Activated effector memory CD4-positive, alpha-beta T cell treated with Interleukin-2 at 50 U/mL for 16 hours (primary cell): ENCODE results near the gene C1QTNF12.
A peak's percentile ranks its signal among the peaks of the same experiment; 100 is the strongest.

ENCODE experiments used
- DNase-seq: peaks from one replicate; pipeline ENCODE4 v3.0.0-alpha.2; 2020

Gene C1QTNF12

GRCh38 chr1:1281533-1282321 is 35.2 kb upstream of the C1QTNF12 start:
- DNase-seq = no peak

- no peak for DNase-seq
Observed at GRCh38 chr1:1280782-1281481, 34.4 kb upstream of the C1QTNF12 start.

DNA sequence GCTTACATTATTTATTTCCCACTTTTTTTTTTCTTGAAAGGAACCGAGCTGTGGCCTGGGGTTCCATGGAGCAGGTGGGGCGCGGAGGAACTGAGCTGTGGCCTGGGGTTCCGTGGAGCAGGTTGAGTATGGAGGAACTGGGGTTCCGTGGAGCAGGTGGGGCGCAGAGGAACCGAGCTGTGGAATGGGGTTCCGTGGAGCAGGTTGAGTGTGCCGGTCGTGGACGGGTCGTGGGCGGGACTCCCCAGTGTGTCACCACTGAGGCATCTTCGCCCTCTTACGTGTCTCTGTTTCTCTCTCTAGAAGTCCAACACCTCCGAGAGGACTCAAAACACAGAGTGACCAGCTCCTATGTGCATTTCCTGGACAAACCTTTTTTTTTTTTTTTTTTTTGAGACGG is 32.5 kb upstream of the C1QTNF12 start:
- DNase-seq = no peak

DNA sequence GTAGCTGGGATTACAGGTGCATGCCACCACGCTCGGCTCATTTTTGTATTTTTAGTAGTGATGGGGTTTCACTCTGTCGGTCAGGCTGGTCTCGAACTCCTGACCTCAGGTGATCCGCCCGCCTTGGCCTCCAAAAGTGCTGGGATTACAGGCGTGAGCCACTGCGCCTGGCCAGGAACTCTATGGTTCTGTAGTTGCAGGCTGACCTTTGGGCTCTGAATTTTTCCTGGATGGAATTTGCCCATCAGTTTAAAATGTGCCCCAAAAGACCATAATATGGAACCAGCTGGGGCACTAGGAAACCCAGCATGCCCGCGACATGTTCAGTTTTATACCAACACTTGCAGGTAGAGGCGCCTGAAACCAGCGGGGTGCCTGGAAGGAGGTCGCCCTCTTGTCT is 32.1 kb upstream of the C1QTNF12 start:
- DNase-seq = no peak

- no peak for DNase-seq
Observed at GRCh38 chr1:1275836-1276235, 29.3 kb upstream of the C1QTNF12 start.

DNA sequence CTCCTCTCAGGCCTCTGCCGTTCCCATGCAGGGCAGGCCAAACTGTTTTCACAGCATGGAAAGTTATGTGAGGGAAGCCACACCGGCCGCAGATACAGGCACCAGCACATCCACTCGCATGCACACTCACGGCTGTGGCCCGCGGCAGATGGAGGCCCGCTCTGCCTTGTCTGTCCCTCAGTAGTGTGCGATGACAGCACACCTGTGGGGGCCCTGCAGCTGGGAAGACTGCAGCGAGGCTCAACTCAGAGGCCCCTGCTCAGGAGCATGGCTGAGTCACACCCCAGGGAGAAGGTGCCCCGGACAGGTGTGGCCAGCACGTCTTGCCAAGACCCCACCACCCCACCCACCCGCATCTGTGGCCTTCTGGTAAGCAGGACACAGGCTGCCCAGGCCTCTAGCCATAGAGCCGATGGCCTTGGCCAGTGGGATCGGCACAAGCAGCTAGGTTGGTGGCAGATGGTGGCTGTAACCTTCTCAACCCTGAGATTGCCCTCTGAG is 28.5 kb upstream of the C1QTNF12 start:
- no peak for DNase-seq

- no peak for DNase-seq
Observed at GRCh38 chr1:1274299-1274930, 27.9 kb upstream of the C1QTNF12 start.

DNA sequence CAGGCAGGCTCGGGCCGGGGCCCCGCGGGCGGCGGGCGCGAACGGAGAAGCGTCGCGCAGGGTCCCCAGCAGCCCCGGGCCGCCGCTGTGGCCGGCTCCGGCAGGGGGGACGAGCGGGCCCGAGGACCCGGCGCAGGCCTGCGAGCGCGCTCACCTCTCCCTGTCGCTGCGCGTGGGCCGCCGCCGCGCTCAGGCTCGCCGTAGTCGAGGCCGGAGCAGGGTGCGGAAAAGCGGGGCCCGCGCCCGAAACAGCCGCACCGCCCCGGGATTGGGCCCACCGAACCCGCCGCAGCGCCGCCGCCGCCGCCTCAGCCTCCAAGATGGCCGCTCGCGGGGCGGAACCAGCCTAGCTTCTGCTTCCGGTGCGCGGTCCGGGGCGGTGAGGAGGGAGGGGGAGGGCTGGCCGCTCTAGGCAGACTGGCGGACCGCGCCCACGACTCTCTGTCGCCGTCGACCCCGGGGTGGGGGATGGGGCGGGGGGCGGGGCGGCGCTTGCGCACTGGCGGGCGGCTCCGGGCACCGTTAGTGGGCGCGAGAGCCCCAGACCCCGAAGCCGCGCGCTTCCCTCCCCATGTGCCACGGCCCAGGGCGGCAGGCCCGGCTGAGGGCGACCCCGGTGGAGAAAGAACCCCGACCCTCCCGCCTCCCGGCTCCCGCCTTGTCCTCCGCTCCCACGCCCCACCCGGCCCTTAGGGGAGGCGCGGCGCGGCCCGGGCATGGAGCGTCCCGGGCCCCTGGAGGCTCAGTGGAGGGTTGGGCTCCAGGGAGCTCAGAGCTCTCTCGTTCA is 27.2 kb upstream of the C1QTNF12 start, which contains the start of gene UBE2J2:
Gene UBE2J2, minus strand, starts transcription at position 343 of the 787 bp plus-strand sequence. CDS start 5,862 bp downstream, outside the sequence.
- peak; percentile 88 for DNase-seq

DNA sequence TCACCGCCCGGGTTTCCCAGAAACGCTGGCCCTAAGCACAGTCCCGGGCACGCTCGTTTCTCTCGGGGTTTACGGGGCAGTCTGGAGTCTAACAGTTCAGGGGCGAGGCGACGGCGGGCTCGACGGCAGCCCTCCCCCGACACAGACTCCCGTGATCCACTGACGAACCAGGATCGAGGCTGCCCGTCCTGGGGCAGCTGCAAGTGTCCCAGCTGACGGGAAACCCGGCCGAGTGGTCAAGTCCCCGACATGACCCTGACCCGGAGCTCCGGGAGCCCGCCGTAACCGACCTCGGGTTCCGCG is 26.6 kb upstream of the C1QTNF12 start:
- DNase-seq = no peak

DNA sequence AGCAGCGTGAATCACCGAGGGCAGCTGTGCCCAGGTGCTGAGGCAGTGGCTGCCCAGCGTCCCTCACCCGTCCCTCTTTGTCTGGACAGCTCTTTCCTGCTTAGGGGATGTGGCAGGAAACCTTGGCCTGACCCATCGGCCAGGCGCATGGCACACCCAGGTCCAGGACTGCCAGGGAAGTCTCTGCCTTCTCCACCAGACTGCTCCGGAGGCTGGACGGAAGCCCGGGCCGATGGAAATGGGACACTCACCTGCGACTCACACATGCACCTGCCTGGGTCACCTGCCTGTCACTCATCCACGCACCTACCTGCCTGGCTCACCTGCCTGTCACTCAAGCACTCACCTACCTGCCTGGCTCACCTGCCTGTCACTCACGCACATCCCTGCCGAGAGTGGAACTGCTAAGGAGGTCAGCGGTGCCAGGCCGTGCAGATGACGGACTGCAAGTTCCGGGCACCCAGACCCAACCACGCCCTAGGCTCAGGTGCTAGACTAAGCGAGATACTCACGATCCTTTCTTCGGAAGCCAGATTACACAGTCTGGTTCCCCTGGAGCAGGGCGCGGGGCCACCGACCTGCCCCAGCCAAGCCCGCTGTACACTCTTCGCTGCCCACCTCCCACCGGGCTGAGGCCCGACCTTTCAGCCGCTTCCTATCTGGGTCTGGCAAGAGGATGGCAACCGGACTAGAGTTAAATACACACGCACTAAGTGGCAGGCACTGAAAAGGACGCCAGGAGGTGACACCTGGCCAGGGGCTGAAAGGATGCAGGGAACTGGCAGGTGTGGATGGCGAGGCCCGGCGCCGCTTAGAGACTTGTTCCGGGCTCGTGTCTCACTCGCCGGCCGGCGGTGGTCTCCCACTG is 26.1 kb upstream of the C1QTNF12 start:
- no peak for DNase-seq

DNA sequence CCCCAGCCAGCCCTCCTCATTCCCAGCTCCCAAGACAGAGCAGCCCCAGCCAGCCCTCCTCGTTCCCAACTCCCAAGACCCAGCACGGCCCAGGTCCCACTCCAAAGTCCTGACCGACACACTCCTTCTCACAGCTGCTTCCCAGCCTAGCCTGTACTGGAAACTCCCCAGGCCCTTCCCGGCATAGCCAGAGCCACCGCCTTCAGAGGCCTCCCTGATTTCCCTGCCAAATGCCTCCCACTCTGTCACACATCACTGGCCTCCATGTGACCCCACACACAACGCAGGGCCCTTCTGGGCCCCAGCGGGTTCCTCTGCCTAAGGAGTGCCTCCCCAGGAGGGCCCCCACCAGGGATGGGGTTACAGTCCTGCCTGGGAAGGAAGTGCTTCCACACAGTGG is 24.3 kb upstream of the C1QTNF12 start:
- no peak for DNase-seq

- no peak for DNase-seq
Observed at GRCh38 chr1:1268284-1268682, 21.8 kb upstream of the C1QTNF12 start.

GRCh38 chr1:1267488-1268283 is 21.2 kb upstream of the C1QTNF12 start:
- no peak for DNase-seq

GRCh38 chr1:1264868-1265272 is 18.3 kb upstream of the C1QTNF12 start:
- DNase-seq = no peak

GRCh38 chr1:1264026-1264425 is 17.5 kb upstream of the C1QTNF12 start:
- DNase-seq = no peak

DNA sequence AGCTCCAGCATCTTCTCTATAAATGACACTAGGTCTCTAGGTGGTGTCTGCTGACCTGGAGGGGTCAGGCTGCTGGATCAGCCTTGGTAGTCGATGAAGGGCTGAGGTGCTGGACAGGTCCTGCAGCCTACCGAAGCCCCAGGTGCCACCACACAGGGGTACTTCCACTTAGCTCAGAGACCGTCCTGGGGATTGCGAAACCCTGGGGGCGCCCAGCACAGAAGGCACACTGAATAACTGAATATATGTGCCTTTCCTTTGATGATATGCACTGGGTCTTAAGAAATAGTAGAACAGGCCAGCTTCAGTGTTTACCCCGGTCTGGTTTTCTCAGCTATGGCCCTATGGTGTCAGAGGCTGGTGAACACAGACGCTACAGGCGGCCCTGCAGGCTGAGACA is 16.2 kb upstream of the C1QTNF12 start:
- DNase-seq = no peak

DNA sequence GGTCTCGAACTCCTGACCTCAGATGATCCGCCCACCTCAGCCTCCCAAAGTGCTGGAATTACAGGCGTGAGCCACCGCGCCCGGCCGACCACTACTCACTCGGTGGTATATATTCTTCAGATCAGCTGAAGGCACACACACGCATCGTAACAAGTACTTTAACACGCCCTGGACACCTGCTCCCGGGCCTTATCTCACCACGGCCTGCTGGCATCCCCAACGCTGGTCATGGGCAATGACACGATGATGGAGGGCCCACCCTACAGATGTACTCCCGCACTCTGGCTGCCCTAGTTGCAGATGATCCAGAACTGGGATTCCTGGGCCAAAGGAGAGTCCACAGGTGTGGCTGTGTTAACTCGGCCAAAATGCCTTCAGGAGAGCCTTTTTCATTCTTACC is 15.5 kb upstream of the C1QTNF12 start:
- DNase-seq = no peak

GRCh38 chr1:1260843-1261560 is 14.5 kb upstream of the C1QTNF12 start:
- no peak for DNase-seq

GRCh38 chr1:1259951-1260600 is 13.6 kb upstream of the C1QTNF12 start:
- DNase-seq = no peak

DNA sequence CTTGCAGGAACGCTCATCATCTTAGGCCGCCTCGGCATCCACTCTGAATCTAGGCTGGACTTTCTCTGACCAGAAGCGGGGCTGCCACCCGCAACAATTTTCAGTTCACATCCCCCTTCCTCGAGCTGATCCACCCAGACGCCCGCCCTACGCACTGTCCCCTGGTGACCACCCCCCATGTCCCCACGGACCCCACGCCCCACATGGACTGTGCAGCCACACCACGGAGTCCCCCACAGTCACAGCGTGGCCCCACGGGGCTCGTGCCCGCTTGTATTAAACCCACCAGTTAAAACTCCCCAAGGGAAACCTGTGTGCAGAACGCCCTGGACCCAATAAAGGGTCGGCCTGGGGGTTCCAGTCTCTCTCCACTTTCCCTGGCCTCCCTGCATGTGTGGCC is 13.0 kb upstream of the C1QTNF12 start:
- no peak for DNase-seq
